ENCODE results near the gene HAO2. TPM values are rescaled to one million over a fixed set of nuclear protein-coding genes. Genes with fewer than 3 reads are reported as not detected.

HAO2 gene
- total and polyA plus RNA-seq, 10 donors: 0.10 to 0.25 (median 0.12) TPM; not detected in 7

GRCh38 chr1:119416006-119416640, 47.5 kb downstream of the HAO2 start:
- Histone ChIP-seq H3K4me3 (no peak overlapping the region), H3K36me3 (no peaks in the 10 kb centered on the region), H3K27ac (no peak overlapping the region), H3K9me3 (no peaks in the 10 kb centered on the region), H3K4me1 (no peaks in the 10 kb centered on the region), H3K27me3 (replicated peaks in 1 of 7) (no peaks in the 10 kb centered on the region)
- DNase-seq: no peak
- TF ChIP-seq POLR2AphosphoS5 (IDR thresholded peaks at IDR 0.05) (no peak), CTCF (IDR thresholded peaks at IDR 0.05 in 8 of 11, conservative IDR thresholded peaks at IDR 0.05 in 3 of 11) (no peak), POLR2A (IDR thresholded peaks at IDR 0.05) (no peak)
- WGBS, 5 donors: 63 to 83% (median 72%) methylated on average over 3 of the region's 3 CpGs
- intact Hi-C loops (cut with DNase I; ENCODE audit: low total_unique reads): no loop called here

- H3K9me3 ChIP-seq: no peaks in the 10 kb centered on the region
- no peak overlapping the region for H3K4me3 ChIP-seq
- intact Hi-C loops (cut with DNase I; ENCODE audit: low total_unique reads): no loop called here
- H3K27me3 ChIP-seq (replicated peaks in 1 of 7): no peaks in the 10 kb centered on the region
- H3K27ac ChIP-seq: no peak overlapping the region
- WGBS, 5 donors: 89 to 96% (median 91%) methylated on average over 5 of the region's 5 CpGs
- no peaks in the 10 kb centered on the region for H3K36me3 ChIP-seq
- TF ChIP-seq POLR2A (IDR thresholded peaks at IDR 0.05): no peak
- TF ChIP-seq CTCF (IDR thresholded peaks at IDR 0.05 in 8 of 11, conservative IDR thresholded peaks at IDR 0.05 in 3 of 11): no peak
- TF ChIP-seq POLR2AphosphoS5 (IDR thresholded peaks at IDR 0.05): no peak
- DNase-seq: no peak
- no peaks in the 10 kb centered on the region for H3K4me1 ChIP-seq
Observed at GRCh38 chr1:119419109-119419508, 50.5 kb downstream of the HAO2 start.

GRCh38 chr1:119420638-119421037, 52.1 kb downstream of the HAO2 start:
- no peaks in the 10 kb centered on the region for H3K36me3 ChIP-seq
- TF ChIP-seq CTCF (IDR thresholded peaks at IDR 0.05 in 8 of 11, conservative IDR thresholded peaks at IDR 0.05 in 3 of 11): no peak
- no peak for TF ChIP-seq POLR2AphosphoS5 (IDR thresholded peaks at IDR 0.05)
- TF ChIP-seq POLR2A (IDR thresholded peaks at IDR 0.05): no peak

GRCh38 chr1:119422631-119423030, 54.0 kb downstream of the HAO2 start:
- H3K27me3 ChIP-seq (replicated peaks in 1 of 7): no peaks in the 10 kb centered on the region
- no peaks in the 10 kb centered on the region for H3K4me1 ChIP-seq
- no peak overlapping the region for H3K4me3 ChIP-seq
- no peak for DNase-seq
- H3K36me3 ChIP-seq: no peaks in the 10 kb centered on the region
- TF ChIP-seq CTCF (IDR thresholded peaks at IDR 0.05 in 8 of 11, conservative IDR thresholded peaks at IDR 0.05 in 3 of 11) (no peak), POLR2AphosphoS5 (IDR thresholded peaks at IDR 0.05) (no peak), POLR2A (IDR thresholded peaks at IDR 0.05) (no peak)
- no peak overlapping the region for H3K27ac ChIP-seq
- H3K9me3 ChIP-seq: no peaks in the 10 kb centered on the region
- intact Hi-C loops (cut with DNase I; ENCODE audit: low total_unique reads): no loop called here

More at GRCh38 chr1:119420638-119421037, 52.1 kb downstream of the HAO2 start:
- Histone ChIP-seq H3K27ac (no peak overlapping the region), H3K9me3 (no peaks in the 10 kb centered on the region), H3K27me3 (replicated peaks in 1 of 7) (no peaks in the 10 kb centered on the region), H3K4me1 (no peaks in the 10 kb centered on the region), H3K4me3 (no peak overlapping the region)
- DNase-seq: no peak
- intact Hi-C loops (cut with DNase I; ENCODE audit: low total_unique reads): no loop called here
